IMR-90 (cell line): ENCODE measurements around the gene CPEB3. TPM values are rescaled to one million over a fixed set of nuclear protein-coding genes. Genes with fewer than 3 reads are reported as not detected.

ENCODE experiments used
- ATAC-seq: fragments of 200-7000 bp; cut with Tn5 transposase; 2 replicates; pipeline ENCODE4 v1.9.1; 2020; ENCODE audit warnings: low read depth, mild to moderate bottlenecking, moderate library complexity
- BruUV-seq: library from RNA; stranded (reverse); fragments of 400-500 nt; replicated peaks from 2 replicates; lab custom pipeline; 2021; lab: Mats Ljungman, UMichigan
- CTCF ChIA-PET: fragments of 300-600 bp; formaldehyde crosslinking; extraction: SDS; loops from one replicate; lab custom pipeline; 2021; ENCODE audit warnings: antibody characterized with exemption; lab: Yijun Ruan, JAX
- POLR2A ChIA-PET: fragments of 300-600 bp; sonication (Branson Sonifier 250); formaldehyde crosslinking; loops from one replicate; lab custom pipeline; 2022; ENCODE audit warnings: antibody characterized with exemption; ENCODE audit not compliant: unreplicated experiment; lab: Charles Lee
- DNase-seq: peaks from one replicate; pipeline ENCODE4 v3.0.0; 2013
- H2AFZ ChIP-seq: replicated peaks from 2 replicates; pipeline ENCODE3; 2013; ENCODE audit warnings: low read length, mild to moderate bottlenecking; ENCODE audit not compliant: poor library complexity
- H2AK5ac ChIP-seq: 2 replicates; pipeline ENCODE4 v1.6.1; 2013; ENCODE audit warnings: low read depth, low read length, inconsistent platforms
- H2AK9ac ChIP-seq: replicated peaks from 2 replicates; pipeline ENCODE3; 2013; ENCODE audit warnings: mild to moderate bottlenecking, low read depth, low read length, moderate library complexity; ENCODE audit not compliant: poor library complexity
- H2BK120ac ChIP-seq: 2 replicates; pipeline ENCODE4 v1.6.1; 2013; ENCODE audit warnings: low read depth, low read length, inconsistent platforms
- H2BK15ac ChIP-seq: 3 replicates; pipeline ENCODE4 v1.6.1; 2013; ENCODE audit warnings: low read depth, low read length, inconsistent platforms
- H2BK20ac ChIP-seq: 2 replicates; pipeline ENCODE4 v1.6.1; 2013; ENCODE audit warnings: low read depth, mild to moderate bottlenecking, inconsistent platforms, low read length, moderate library complexity
- H2BK5ac ChIP-seq: 2 replicates; pipeline ENCODE4 v1.6.1; 2013; ENCODE audit warnings: mild to moderate bottlenecking, low read depth, low read length, inconsistent platforms; ENCODE audit not compliant: poor library complexity, severe bottlenecking
- H3K14ac ChIP-seq: replicated peaks from 2 replicates; pipeline ENCODE4 v1.6.1; 2013; ENCODE audit warnings: low read depth, low read length, inconsistent platforms
- H3K18ac ChIP-seq: 2 replicates; pipeline ENCODE4 v1.6.1; 2013; ENCODE audit warnings: low read depth, low read length, control low read depth
- H3K23ac ChIP-seq: 2 replicates; pipeline ENCODE4 v1.6.1; 2013; ENCODE audit warnings: low read depth, low read length, inconsistent platforms
- H3K27ac ChIP-seq: 2 replicates; pipeline ENCODE4 v1.5.1; 2013; ENCODE audit warnings: mild to moderate bottlenecking, control low read depth, low read length; ENCODE audit not compliant: insufficient read depth
- H3K27me3 ChIP-seq: 2 replicates; pipeline ENCODE4 v1.6.1; 2013; ENCODE audit warnings: low read length; ENCODE audit not compliant: control insufficient read depth, insufficient read depth
- H3K36me3 ChIP-seq: 2 replicates; pipeline ENCODE4 v1.6.1; 2013; ENCODE audit warnings: low read length, mixed read lengths; ENCODE audit not compliant: control insufficient read depth, insufficient read depth
- H3K4ac ChIP-seq: 2 replicates; pipeline ENCODE4 v1.6.1; 2013; ENCODE audit warnings: low read depth, low read length, inconsistent platforms
- H3K4me1 ChIP-seq: 2 replicates; pipeline ENCODE4 v1.6.1; 2013; ENCODE audit warnings: low read length, mixed read lengths; ENCODE audit not compliant: control insufficient read depth, insufficient read depth
- H3K4me2 ChIP-seq: 2 replicates; pipeline ENCODE4 v1.6.1; 2013; ENCODE audit warnings: low read depth, mild to moderate bottlenecking, control low read depth, low read length, moderate library complexity
- H3K4me3 ChIP-seq: 2 replicates; pipeline ENCODE4 v1.5.1; 2013; ENCODE audit warnings: low read depth, mild to moderate bottlenecking, control low read depth, low read length, moderate library complexity; ENCODE audit not compliant: insufficient read depth
- H3K56ac ChIP-seq: 2 replicates; pipeline ENCODE4 v1.6.1; 2013; ENCODE audit warnings: low read length, inconsistent platforms; ENCODE audit not compliant: insufficient read depth; ENCODE audit errors: extremely low read depth
- H3K79me1 ChIP-seq, 2 experiments: 2 replicates each; pipeline ENCODE4 v1.6.1; 2013; ENCODE audit warnings: low read length in 2 of 2, inconsistent platforms in 1 of 2, low read depth in 1 of 2
- H3K9ac ChIP-seq: 2 replicates; pipeline ENCODE4 v1.6.1; 2013; ENCODE audit warnings: low read depth, low read length, control low read depth
- H3K9me1 ChIP-seq: 2 replicates; pipeline ENCODE4 v1.6.1; 2013; ENCODE audit warnings: low read length, inconsistent platforms; ENCODE audit not compliant: insufficient read depth
- H3K9me3 ChIP-seq: 2 replicates; pipeline ENCODE4 v1.6.1; 2013; ENCODE audit warnings: low read length; ENCODE audit not compliant: control insufficient read depth, insufficient read depth
- H4K20me1 ChIP-seq: 2 replicates; pipeline ENCODE4 v1.6.1; 2013; ENCODE audit warnings: low read length, inconsistent platforms; ENCODE audit not compliant: insufficient read depth
- H4K5ac ChIP-seq: 2 replicates; pipeline ENCODE4 v1.6.1; 2013; ENCODE audit warnings: mild to moderate bottlenecking, low read depth, low read length, control low read depth
- H4K8ac ChIP-seq, 2 experiments: 2 replicates each; pipeline ENCODE4 v1.6.1; 2013; ENCODE audit warnings: low read depth in 2 of 2, low read length in 2 of 2, control low read depth in 1 of 2, inconsistent platforms in 1 of 2
- H4K91ac ChIP-seq: 2 replicates; pipeline ENCODE4 v1.6.1; 2013; ENCODE audit warnings: low read depth, low read length, inconsistent platforms; ENCODE audit not compliant: insufficient read depth
- ELK1 ChIP-seq: fragments of 150-350 bp; IDR thresholded peaks from 2 replicates; pipeline ENCODE4 v1.6.1; 2016; ENCODE audit warnings: low read depth, mild to moderate bottlenecking, low read length, moderate library complexity, borderline replicate concordance
- dilution Hi-C: fragments of 300-500 bp; cut with HindIII; formaldehyde crosslinking; loops from one replicate; pipeline ENCODE4 v1.14.3; 2018; ENCODE audit warnings: low sequenced_read_pairs; ENCODE audit not compliant: unreplicated experiment
- in situ Hi-C: fragments of 300-500 bp; cut with MboI; formaldehyde crosslinking; loops from 3 replicates; pipeline ENCODE4 v1.14.3; 2019; ENCODE audit warnings: low sequenced_read_pairs, inconsistent platforms, mixed read lengths
- intact Hi-C: fragments of 100-400 bp; cut with micrococcal nuclease; formaldehyde crosslinking; loops from 2 replicates; pipeline ENCODE4 v1.10.0; 2022
- polyA plus RNA-seq, 3 experiments: library from polyadenylated mRNA; depleted of rRNA; stranded (reverse); fragments of >200 nt; gene quantifications; 2 replicates each; pipeline ENCODE4 v1.2.3, GENCODE V29; 2012; ENCODE audit warnings: low replicate concordance in 1 of 3
- total RNA-seq: library from RNA; depleted of rRNA; stranded (reverse); fragments of >200 nt; gene quantifications from 2 replicates; pipeline ENCODE4 v1.2.3, GENCODE V29; 2012

Gene CPEB3
- total and polyA plus RNA-seq, 2 of the 4 experiments (the other 2 are of a cell fraction) = 0.18 to 0.36 TPM

- no peak overlapping the region for H3K23ac ChIP-seq
- no peak overlapping the region for H2AK5ac ChIP-seq
- dilution Hi-C loops (no loop called here), intact Hi-C loops (no loop called here), in situ Hi-C loops (no loop called here)
- no peak overlapping the region for H4K5ac ChIP-seq
- no peaks in the 10 kb centered on the region for H3K27me3 ChIP-seq
- no peak overlapping the region for H2AFZ ChIP-seq
- H3K14ac ChIP-seq = no peak overlapping the region
- H3K9ac ChIP-seq = no peak overlapping the region
- H4K91ac ChIP-seq = no peak overlapping the region
- H3K56ac ChIP-seq = no peak overlapping the region
- H2AK9ac ChIP-seq = no peak overlapping the region
- no peaks in the 10 kb centered on the region for H3K9me1 ChIP-seq
- peaks cover 3% of the 10 kb centered on the region; the same call in 1 of the 2 replicates for H4K20me1 ChIP-seq
- no peak overlapping the region for H2BK120ac ChIP-seq
- POLR2A ChIA-PET = no interaction called here
- H2BK20ac ChIP-seq = no peak overlapping the region
- no peak for ATAC-seq
- no peaks in the 10 kb centered on the region for H3K4me1 ChIP-seq
- no peak overlapping the region for H3K4me3 ChIP-seq
- no TSS peak for BruUV-seq
- H4K8ac ChIP-seq = no peak overlapping the region
- CTCF ChIA-PET = interaction anchor here (0.7 kb wide), 1 partner anchor 18 kb away, joined by 3 read pairs; no protein-coding TSS in a partner anchor
- no peak overlapping the region for H2BK5ac ChIP-seq
- DNase-seq = no peak
- no peak overlapping the region for H3K4me2 ChIP-seq
- no peak overlapping the region for H3K18ac ChIP-seq
- H3K4ac ChIP-seq = no peak overlapping the region
- no peak for TF ChIP-seq ELK1
- no peaks in the 10 kb centered on the region for H3K9me3 ChIP-seq
- H3K36me3 ChIP-seq = peaks cover 17% of the 10 kb centered on the region
- H3K79me1 ChIP-seq = peaks cover 0 to 20% of the 10 kb centered on the region in 2 experiments; a peak in 2 of 4 replicates
- H3K27ac ChIP-seq = no peak overlapping the region
- no peak overlapping the region for H2BK15ac ChIP-seq
These were observed 280.7 kb downstream of the CPEB3 start for GRCh38 chr10:92010047-92010735.
